HG03175 (cell line): ENCODE measurements around the gene KL.

Source experiments
- ATAC-seq: cut with Tn5 transposase; IDR thresholded peaks from one replicate; pipeline ENCODE4 v1.9.1; 2021; ENCODE audit warnings: mild to moderate bottlenecking, moderate library complexity; ENCODE audit not compliant: unreplicated experiment

The KL gene

DNA sequence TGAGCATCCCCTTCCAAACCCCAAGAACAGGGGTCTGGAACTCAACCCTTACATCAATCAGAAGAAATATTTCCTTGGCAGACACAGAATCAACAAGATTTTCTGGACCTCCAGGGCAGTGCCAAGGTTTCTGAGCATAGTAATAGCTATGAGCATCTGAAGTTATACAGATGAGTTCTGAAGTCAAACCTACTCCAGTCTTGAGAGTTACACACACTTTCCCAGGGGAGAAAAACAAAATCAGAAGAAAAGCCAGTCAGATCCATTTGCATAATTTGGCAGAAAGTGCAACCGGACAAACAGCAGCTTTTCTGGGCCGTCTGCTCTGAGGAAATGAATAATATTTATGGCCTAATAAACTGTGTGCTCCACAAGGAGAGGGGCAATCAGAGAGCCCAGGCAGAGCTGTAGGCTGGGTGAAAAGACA lies 93.1 kb downstream of the KL start:
- no peak for ATAC-seq

DNA sequence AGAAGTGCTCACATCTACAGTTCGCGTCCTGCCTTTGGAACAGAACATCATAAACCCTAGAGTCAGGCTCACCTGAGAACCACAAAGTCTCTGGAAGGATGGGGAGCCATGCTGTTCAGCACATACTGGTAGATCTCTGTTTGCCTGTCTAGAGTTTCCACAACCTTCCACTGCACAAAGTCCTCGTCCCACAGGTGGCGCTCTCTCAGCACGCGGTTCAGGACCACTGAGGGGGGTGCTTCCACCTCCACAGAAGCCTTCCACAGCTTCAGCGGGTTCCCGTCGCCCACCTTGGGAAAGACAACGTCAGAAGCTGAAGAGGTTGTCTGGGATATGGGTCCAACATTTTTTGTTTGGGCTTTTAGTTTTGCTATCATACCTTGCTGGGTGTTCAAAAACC lies 93.6 kb downstream of the KL start:
- no peak for ATAC-seq

DNA sequence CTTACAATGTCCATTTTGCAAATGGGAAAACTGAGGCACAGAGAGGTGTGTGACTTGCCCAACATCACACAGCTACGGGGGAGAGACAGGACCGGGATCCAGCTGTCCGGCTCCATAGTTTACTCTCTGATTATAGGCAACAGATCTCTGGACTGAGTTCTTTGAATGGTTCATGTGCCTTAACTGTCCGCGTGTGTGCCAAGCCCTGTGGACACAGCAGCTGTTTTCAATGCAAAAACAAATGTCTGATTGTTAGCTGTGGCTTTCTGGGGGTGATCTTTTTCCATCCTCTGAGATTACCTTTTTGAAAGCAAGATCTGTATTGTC lies 94.1 kb downstream of the KL start:
- ATAC-seq = peak; percentile 2

DNA sequence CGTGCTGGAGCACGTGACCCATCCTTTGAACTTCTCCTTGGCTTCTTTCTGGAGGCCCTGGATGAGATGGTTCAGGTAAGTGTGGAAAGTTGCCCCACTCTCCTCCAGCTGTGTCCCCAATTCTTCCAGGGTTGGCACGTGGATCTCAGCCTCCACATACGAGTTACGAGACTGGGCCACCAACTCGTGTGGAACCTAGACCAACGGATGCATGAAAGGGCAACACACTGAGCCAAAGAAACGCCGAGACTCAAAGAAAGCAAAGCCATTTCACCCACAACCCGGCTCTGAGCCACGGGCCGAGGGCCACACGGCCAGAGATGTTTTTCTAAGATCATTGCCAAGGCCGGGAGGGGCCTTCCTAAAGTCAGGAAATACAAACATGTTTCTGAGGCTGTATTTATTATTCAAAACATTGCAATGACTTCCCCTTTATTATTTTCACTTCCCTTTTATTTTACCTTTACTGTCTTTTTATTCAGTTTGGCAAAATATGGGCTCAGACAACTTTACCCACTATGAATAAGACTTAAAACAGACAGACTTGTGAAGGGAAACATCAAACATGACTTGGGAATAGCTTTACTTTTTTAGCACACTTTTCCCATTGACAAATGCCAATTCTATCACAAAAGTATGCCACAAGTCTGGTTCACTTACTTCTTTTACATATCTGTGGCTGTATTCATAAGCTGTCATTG lies 94.6 kb downstream of the KL start:
- peak; percentile 68 for ATAC-seq

DNA sequence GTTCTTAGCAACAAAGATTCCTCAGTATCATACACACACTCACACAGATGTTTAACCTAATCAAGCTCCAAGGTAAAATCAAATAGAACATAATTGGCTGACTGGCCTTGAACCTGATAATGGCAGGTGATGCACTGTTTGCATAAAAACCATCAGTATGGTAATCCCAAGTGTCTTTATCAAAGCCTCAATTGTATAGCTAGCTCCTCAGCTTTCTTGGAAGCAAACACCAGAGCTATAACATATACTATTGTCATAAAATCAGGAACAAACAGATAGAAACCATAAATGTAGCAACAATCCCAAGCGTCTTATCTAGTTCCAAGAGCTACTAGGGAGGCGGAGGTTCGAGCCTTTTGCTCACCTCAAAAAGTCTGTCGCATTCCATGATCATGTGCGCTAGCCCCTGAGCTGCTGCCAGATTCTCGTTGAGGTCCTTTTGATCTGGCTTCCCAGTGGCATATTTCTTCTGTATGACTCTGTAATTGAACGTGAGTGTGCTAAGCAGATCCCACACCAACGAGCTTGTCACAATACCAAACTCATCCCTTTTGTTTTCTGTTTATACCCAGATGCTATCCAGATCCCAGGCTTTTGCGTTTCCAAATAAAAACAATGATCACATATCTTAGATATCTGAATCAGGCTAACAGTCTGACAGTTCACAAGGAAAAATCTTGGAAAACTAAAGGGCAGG lies 95.3 kb downstream of the KL start:
- peak; percentile 16 for ATAC-seq

DNA sequence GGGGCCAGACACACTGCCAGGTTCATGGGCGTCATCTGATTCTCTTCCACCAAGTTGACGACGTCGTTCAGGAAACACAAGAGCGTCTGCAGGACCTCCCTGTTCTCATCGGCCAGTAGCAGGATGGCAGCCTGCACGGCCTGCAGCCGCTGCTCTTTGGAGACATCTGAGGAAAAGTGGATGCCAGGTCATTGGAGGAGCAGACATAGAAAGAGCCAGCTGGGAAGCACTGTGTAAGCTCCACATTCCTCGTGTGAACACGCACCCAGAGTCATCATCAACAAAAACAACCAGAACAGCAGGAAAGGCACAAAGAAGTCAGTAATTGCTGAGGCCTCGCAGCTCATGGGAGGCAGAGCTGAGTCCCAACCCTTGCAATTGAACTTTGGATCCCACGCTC lies 96.5 kb downstream of the KL start:
- no peak for ATAC-seq

DNA sequence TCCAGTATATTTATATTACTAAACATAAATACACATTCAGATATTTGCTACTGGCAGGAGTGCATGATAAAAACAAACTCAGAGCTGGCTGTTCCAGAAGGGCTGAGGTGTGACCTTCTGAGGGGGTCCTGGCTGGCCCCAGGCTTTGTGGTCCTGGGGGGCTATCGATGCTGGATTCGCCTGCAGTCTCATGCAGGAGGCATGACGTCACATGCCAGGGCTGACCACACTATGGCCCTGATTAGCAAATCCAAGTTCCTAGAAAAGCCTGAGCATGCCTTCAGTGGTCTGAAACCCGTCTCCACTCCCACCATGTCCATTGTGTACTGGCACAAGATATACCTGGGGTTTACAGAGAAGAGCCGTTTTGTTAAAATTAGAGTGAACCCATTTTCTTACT lies 97.9 kb downstream of the KL start:
- ATAC-seq = no peak

DNA sequence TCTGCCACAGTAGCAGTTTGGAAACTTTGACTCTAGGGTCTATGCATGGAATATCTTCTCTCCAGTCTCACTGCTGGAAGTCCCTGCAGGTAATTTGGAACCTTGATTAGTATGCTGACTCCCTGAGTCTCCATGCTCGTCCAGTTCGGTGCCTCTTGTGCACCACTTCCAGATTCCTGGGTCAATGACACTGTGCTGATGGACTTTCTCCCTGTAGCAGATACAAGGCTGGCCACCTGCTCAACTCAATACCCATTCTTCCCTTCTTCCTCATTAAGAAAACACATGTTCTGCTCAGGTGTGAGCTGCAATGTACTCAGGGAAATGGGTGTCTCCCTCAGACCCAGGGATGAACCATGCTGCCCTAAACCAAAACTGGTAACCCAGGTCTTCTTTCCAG lies 99.1 kb downstream of the KL start:
- no peak for ATAC-seq
